GM19023 (cell line): ENCODE measurements around the gene AP1AR.
"Not testable (repeated sequence)": the region's sequence is repeated elsewhere in the genome, so short reads cannot be mapped to it uniquely, and the experiment has no call there.

ENCODE experiments used
- ATAC-seq: cut with Tn5 transposase; IDR thresholded peaks from one replicate; pipeline ENCODE4 v1.9.1; 2021; ENCODE audit warnings: mild to moderate bottlenecking, moderate library complexity; ENCODE audit not compliant: unreplicated experiment

The AP1AR gene, protein sequence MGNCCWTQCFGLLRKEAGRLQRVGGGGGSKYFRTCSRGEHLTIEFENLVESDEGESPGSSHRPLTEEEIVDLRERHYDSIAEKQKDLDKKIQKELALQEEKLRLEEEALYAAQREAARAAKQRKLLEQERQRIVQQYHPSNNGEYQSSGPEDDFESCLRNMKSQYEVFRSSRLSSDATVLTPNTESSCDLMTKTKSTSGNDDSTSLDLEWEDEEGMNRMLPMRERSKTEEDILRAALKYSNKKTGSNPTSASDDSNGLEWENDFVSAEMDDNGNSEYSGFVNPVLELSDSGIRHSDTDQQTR

DNA sequence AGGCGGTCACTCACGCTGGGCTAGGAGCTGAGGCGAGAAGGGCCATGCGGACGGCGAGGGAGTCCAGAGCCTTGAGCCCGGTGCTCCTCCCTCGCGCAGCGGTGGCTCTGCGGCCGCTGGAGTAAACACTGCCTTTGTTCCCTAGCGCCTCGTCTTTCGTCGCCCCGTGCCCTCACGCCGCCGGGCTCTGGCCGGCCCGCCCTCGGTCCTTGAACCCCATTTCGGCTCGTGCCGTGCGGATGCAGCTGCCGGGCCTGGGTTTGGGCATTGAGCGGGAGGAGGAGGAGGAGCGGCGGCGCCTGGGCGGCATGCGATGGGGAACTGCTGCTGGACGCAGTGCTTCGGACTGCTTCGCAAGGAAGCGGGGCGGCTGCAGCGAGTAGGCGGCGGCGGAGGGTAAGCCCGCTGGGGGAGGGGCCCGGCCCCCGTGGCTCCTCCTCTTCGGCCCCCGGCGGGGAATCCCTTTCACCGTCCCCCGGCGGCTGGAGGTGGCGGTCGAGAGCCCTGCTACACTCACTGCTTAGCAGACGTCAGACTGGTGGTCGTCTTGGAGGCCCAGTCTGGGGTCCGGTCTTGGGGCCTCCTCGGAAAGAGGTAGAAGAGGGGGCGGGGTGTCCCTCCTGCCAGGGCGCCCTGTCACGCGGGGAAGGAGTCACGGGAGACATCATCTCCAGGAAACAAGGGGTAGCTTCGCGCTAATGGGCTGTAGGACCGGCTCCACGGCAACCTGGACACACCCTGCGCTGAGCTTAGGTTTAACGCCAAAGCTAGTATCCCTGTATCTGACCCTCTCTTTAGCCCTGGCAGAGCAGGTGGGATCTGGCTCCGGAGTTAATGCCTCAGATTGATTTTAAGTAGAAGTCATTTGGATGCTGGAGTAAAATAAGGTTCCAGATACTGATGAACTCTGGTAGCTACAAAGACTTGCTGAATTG lies at the start of gene AP1AR:
Gene AP1AR (plus strand): TSS at position 9 of the 935 bp plus-strand sequence. CDS start 305 bp downstream, at position 314.
- peak; percentile 70 for ATAC-seq

DNA sequence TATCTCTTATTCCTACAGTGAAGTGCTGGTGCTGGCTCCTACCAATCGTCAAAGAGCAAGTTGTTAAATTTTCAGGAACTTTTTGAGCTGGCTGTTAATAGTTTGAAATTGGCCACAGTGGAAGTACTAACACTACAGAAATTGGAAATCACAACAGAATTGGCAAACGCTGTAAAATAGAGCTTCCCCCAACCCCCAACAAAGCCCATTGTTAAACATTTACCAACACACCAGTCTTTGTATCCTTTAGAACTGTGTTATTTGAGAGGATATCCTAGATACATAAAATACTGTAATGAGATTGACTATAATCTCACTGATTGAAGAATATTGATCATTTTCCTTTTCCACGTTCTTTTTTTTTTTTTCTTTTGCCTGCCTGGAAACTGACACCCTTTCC lies 49.0 kb upstream of the AP1AR start:
- ATAC-seq = no peak

DNA sequence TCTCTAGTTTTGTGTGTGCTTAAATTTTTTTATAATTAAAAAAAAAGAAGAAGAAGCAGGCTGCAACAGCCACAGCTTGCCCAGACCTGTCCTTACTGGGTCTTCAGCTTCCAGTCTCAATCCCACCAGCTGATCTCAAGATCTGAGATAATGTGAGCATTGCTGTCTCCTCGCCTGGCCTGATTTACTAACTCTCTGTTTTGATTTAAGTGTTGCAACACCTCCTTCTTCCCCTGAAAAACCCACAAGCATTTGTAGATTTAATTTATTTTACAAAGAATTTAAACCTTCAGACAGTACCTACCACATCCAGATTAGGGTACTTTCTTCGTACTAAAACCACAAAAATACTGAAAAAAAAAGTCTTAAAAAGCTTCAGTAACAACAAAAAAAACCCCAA lies 48.3 kb upstream of the AP1AR start:
- no peak for ATAC-seq

DNA sequence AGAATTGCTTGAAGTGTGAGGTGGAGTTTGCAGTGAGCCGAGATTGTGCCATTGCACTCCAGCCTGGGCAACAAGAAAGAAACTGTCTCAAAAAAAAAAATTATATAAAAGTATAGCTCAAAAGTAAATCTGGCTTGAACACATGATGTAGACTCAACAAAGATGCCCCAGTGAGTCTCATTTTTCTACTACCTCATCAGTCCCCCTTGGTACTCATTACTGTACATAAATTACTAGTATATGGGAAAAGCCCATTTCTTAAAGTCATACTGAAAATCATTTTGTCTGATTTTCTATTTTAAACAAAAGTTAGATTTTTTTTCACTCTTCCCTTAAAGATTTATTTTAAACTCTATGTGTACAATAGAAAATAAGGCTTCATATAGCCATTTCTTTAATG lies 47.1 kb upstream of the AP1AR start:
- ATAC-seq = no peak

DNA sequence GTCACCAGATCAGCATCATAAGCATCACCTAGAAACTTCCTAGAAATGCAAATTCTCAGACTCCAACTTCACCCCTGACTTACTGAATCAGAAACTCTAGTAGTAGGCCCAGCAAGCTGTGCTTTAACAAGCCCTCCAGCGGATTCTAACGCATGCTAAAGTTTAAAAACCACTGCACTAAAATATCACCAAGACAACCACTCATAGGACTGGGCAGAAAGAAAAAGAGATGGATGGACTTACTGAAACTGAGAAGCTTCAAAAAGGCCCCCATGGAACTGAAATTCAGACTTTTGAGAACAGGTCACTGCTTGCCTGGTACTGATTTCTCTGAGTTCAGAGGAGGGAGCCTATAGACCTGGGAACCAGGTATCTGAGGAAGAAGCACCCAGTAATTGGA lies 46.3 kb upstream of the AP1AR start:
- ATAC-seq = no peak

DNA sequence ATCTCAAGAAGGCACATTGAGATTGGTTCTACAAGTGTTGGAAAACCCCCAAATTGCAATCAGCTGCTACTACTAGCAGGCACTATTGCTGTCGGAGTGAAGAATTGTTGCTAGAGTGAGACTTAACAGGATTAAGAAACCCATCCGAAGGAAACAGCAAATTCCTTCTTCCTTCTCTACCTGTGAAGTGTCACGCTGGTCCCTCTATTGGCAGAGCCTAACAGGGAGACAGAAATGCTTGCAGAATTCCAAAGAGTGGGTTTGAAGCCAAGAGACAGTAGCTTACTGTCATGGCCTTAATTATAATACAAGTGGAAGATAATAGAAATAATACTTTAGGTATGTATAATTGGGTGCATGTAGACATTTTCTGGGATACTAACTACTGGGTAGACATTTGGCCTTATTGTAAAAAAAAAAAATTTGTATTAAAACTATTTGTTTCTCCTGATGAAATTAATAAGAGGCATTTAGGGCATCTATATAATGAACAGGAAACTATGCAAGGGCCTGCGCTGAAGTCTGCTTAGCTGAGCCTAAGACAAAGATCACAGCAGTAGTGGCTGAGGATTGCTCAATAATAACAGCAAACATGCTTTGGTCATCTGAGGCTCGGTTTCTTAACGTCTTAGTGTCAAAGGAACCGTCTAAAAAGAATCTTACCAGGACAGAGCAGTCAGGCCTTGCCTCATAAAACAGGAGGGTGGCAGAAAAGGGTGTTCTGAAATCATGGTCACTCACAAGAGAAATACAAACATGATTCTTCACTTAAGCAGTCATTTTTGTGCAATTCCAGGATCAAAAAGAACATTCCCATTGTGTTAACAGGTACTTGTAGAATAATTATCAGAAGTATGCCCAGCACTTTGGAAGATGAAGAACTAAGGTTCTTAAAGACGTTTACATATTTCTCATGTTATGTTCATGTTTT lies 45.6 kb upstream of the AP1AR start:
- ATAC-seq = no peak

DNA sequence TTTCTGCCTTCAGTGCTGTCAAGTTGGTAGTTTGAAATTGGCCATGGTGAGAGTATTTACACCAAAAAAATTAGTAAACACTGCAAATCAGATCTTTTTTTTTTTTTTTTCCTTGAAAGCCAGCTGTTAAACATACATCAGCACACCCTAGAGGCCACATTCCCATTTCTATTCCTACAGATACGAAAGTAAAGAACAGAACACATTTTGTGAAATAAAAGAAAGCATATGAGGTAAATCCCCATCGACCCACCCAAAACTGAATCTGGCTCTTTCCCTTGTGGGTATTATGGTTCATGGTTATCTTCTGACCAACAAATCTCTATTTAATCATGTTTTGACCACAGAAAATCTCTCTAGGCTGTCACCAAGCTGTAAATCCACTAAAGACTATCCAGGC lies 41.8 kb upstream of the AP1AR start:
- ATAC-seq = no peak

DNA sequence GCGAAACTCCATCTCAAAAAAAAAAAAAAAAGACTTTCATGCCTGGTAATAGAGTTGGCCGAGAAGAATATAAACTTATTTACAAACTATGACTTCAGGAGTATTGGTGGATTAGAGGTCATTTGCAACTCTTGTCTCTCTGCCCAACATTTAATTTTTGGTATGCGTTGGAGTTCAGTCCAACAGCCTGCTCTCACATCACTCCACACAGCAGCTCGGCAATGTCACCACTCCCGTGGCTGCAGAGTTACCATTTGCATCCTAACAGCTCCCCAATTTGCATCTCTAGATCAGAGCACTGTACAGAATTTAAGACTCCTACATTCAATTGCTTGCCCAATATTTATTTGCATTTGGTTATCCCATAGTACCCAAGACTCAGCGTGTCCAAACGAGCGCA lies 40.9 kb upstream of the AP1AR start:
- no peak for ATAC-seq

DNA sequence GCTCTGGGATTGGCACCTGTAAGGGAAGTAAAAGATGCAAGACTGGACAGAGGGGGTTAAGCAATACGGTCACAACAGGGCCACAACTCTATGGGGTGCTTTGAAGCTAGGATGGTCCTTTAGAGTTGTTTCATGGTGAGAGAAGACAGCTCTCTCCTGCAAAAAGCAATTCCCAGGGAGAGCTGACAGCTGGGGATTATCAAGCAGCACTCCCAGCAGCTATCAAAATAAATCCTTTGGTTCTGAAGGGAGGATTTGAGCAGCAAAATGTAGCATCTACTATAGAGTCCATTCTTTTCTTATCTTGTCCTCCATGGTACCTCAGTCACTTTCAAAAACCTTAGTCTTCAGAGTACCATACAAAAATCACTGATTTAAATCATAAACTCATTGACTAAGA lies 35.1 kb upstream of the AP1AR start:
- ATAC-seq = no peak

DNA sequence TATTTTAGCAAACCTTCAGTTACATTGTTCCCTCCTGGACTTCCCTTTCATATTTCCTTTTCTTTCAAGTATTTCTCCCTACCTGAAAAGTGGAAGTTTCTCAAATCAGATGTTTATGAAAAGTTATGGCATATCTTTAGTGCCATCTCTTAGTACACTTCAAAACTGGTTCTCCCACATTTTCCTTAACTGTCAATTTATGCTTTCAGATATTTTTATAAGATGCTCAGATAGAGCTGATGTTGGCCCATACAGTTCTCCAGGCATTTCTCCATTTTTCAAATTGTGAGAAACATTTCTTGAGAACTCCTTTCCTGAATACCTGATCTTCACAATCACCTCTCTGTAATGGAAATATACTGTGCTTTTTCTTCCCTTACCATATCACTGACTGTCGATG lies 32.5 kb upstream of the AP1AR start:
- peak; percentile 11 for ATAC-seq

DNA sequence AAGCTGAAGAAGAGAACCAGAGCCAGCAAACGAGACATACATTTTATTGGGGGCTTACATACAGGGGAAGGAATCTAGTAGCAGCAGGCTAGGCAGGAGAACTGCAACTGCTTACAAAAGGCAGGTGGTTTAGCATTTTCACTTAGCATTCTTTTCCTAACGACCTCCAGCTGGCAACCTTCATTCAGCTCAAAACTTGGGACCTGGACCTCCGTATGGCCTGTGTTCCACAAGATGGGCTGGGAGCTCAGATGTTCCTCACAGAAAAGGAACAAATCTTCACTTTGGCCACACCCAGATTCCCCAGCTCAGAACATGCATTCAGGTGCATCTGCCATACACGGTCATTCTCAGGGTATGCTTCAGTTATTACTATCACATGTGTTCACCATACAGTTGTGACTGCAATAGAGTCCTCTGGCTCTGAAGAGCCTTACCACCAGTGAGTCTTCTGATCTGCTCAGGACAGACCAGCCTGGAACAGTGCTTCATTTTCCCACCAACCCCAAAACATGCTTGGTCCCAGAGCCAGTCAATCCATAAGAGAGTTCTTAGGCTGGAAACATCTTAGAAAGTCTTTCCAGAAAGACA lies 29.6 kb upstream of the AP1AR start:
- peak; percentile 42 for ATAC-seq

DNA sequence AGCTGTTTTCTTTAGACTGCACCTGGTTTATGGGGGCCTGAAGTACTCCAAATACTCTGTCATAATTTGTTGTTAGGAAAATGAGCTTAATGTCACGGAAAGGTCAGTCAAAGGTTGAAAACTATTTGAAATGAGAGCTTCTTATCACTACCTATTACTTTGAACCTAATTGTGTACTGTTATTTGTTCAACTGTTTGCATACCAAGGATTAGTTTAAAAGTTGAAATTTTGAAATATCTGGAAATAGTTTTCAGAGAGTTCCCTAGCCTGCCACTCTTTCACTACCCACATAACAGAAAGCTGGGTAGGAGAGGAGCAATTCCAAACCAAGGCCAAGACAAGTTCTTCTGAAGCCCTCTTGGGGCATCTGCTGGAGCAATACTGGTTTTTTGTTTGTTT lies 28.0 kb upstream of the AP1AR start:
- no peak for ATAC-seq

DNA sequence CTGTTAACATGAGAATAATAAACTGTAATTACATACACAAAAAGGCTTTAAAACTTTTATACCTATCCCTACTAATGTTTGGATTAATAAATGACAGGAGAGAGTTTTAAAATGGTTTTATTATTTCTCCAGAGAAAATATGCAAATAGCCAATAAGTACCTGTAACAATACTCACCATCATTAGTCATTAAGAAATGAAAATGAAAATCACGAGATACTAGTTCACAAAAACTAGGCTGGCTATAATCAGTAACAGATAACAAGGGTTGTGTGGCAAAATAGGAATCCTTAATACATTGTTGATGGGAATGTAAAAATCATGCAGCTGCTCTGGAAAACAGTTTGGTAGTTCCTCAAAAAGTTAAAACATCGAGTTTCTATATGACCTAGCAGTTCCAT lies 25.2 kb upstream of the AP1AR start:
- ATAC-seq = no peak

DNA sequence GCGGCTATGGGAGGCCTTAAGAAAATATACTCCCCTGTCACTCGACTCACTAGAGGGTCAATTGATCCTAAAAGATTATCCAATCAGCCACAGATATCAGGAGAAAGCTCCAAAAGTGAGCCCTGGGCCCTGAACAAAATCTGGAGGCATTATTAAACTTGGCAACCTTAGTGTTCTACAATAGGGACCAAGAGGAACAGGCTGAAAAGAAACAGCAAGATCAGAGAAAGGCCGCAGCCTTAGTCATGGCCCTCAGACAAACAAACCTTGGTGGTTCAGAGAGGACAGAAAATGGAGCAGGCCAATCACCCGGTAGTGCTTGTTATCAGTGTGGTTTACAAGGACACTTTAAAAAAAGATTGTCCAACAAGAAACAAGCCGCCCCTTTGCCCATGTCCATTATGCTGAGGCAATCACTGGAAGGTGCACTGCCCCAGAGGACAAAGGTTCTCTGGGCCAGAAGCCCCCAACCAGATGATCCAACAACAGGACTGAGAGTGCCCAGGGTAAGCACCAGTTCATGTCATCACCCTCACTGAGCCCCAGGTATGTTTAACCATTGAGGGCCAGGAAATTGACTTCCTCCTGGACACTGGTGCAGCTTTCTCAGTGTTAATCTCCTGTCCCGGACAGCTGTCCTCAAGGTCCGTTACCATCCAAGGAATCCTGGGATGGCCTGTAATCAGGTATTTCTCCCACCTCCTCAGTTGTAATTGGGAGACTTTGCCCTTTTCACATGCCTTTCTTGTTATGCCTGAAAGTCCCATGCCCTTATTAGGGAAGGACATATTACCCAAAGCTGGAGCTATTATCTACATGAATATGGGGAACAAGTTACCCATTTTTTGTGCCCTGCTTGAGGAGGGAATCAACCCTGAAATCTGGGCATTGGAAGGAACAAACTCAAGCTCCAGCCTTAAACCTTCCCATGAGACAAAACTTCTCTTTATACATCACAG lies 23.2 kb upstream of the AP1AR start:
- not testable (repeated sequence) for ATAC-seq

DNA sequence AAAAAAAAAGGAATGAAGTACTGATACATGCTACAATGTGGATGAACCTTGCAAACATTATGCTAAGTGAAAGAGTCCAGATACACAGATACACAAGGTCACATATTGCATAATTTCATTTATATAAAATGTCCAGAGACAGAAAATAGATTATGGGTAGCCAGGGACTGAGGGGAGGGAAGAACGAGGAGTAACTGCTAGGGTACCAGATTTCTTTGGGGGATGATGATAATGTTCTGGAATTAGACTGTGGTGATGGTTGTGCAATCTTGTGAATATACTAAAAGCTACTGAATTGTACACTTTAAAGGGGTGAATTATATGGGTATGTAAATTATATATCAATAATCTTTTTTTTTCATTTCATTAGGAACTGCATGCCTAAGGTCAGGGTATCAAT lies 20.8 kb upstream of the AP1AR start:
- no peak for ATAC-seq

DNA sequence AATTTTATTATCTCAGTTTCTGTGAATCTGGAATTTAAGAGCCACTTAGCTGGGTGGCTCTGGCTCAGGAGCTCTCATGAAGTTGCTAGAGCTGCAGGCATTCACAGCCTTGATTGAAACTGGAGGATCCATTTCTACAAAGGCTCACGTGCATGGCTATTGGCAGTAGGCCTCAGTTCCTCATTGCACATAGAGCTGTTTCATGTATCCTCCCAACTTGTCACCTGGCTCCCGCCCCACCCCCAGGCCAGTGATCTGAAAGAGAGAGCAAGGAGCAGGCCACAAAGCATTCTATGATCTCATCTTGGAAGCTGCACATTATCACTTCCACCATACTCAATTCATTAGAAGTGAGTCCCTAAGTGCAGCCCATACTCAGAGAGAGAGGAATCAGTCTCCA lies 18.5 kb upstream of the AP1AR start:
- ATAC-seq = no peak

DNA sequence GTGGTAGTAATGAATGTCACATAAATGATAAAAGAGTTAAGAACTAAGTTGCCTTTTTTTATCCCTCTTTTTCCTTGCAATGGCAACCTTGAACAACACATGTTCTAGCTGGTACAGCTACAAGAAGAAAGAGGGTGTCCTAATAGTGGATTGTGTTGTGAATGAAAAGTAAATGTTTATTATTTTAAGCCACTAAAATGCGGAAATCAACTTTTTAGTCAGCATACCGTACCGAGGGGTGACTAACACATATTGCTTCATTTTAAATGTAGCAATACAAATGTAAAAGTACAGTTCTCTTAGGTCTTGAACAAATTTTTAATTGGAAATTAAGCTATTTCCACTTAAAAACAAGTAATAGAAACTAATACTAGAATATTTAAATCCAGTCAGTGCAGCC lies 17.7 kb upstream of the AP1AR start:
- no peak for ATAC-seq

DNA sequence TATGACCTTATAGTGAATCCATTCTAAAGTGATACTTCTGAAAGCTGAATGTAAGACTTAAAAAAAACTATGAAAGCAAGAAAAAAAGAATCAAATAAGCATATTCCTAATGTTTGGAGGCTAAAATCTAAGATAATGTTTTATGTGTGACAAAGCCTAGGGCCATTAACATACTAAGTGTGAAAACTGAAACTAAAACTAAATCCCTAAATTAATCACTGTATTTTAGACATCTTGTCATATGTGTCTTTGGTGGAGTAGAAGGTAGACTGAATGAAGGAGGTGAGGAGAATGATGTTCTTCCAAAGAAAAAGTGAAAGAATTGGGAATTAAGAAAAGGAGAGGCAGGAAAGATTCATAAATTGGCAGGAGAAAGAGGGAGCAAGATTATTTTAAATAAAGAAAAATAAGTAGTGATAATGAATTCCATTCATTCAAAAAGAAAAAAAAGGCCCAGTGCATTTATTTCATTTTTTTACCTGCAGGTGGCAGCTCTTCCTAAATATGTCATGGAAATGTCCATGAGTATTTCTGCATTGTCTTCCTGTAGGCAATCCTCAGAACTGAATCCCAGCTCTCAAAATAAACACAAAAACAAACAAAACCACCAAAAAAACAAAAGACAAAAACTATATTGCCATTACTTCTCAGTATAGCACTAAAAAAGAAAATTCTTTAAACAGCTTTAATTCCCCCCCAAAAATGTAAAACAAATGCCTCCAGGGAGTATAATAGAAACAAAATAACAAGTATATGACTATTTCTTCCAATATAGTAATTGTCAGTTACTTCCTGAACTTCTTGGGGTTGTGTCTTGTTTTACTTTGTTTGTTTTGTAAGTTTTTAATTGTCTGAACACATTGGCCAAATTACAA lies 17.0 kb upstream of the AP1AR start:
- no peak for ATAC-seq
